ENCODE data around the gene ACOX3.

DNA sequence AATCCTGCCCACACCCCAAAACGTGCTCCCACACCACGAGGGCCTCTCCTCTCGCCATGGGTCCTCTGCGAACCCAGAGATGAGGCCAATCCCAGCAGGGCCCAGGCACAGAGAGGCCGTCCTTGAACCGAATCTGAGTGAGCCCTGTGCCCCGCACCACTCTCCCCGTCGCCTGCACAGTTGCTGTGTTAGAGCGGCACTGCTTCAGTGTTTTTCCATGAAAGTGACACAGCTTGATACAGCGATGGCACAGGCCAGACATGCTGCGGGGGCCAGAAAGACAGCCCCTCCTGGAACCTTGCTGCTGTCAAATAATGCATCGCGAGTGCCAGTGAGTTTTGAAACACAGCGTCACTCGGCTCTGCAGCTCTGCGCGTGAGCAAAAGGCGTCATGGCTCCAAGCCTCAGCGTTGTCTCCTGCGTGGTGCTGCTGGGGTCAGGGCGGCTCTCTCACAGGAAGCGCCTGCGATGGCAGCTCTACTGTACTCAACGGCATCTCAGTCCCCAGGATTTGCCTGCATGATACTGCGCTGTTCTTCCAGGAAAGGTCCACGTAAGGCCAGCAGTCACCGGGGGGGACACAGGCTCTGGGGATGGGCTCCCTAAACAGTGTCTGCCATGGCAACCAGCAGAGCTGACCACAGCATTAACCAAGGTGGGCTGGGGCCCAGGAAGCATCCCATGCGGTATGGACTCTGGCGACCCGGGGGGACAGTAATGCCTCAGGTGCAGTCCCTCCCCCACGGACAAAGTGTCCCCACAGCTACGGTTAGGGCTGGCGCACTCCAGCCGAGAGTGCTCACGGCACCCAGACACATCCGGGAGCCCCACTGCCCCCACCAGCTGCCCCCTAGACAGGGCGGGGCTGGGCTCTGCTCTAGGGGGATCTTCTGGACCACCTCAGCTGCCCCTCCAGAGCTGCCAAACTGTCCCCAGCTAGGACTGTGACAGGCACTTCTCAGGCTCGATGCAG lies 63.1 kb downstream of the ACOX3 start:
- TF ChIP-seq EP300 (IDR thresholded peaks at IDR 0.05) = no peak
- TF ChIP-seq, protein P1, sequence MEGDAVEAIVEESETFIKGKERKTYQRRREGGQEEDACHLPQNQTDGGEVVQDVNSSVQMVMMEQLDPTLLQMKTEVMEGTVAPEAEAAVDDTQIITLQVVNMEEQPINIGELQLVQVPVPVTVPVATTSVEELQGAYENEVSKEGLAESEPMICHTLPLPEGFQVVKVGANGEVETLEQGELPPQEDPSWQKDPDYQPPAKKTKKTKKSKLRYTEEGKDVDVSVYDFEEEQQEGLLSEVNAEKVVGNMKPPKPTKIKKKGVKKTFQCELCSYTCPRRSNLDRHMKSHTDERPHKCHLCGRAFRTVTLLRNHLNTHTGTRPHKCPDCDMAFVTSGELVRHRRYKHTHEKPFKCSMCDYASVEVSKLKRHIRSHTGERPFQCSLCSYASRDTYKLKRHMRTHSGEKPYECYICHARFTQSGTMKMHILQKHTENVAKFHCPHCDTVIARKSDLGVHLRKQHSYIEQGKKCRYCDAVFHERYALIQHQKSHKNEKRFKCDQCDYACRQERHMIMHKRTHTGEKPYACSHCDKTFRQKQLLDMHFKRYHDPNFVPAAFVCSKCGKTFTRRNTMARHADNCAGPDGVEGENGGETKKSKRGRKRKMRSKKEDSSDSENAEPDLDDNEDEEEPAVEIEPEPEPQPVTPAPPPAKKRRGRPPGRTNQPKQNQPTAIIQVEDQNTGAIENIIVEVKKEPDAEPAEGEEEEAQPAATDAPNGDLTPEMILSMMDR (IDR thresholded peaks at IDR 0.05) = no peak
